ENCODE measurements around the gene GNAI3.

The GNAI3 gene

DNA sequence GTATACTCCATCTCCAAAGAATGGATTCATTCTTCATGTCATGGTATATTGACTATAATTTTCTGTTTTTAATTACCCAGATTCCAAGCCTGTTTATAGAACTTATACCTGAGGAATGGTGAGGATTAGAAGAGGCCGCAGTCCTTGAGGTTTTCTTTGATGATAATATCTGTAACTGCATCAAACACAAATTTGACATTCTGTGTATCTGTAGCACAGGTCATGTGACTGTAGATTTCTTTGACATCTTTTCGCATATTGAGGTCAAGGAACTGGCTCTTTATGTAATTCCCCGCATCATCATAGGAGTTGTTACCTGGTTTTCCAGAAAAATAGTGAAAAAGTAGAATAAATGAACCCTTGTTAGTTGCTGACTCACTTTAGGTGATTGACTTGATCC, 54.8 kb downstream of the GNAI3 start:
- no peak for DNase-seq

- no peak for DNase-seq
Observed at GRCh38 chr1:109605381-109605780, 57.0 kb downstream of the GNAI3 start.

GRCh38 chr1:109609881-109610280, 61.5 kb downstream of the GNAI3 start:
- no peak for DNase-seq

DNA sequence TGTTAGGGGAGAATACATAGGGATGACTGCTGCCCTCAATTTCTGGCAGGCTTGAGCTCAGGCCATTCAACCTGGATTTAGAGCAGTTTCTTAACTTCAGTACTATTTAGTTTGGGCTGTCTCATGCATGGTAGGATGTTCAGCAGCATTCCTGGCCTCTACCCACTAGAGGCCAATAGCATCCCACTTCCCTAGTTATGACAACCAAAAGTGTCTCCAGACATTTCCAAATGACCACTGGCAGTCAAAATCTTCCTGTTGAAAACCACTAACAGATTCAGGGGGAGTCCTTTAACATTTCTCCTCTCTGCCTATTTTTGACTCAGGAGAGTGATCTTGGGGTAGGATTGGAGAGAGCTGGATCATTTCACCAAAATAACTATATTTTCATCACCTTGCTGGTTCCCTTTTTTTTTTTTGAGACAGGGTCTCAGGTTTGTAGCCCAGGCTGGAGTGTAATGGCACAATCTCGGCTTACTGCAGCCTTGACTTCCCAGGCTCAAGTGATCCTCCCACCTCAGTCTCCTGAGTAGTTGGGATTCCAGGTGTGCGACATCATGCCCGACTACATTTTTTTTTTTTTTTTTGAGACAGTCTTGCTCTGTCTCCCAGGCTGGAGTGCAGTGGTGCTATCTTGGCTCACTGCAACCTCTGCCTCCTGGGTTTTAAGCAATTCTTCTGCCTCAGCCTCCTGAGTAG, 62.3 kb downstream of the GNAI3 start:
- no peak for DNase-seq

GRCh38 chr1:109611308-109611990, 63.0 kb downstream of the GNAI3 start:
- no peak for DNase-seq

DNA sequence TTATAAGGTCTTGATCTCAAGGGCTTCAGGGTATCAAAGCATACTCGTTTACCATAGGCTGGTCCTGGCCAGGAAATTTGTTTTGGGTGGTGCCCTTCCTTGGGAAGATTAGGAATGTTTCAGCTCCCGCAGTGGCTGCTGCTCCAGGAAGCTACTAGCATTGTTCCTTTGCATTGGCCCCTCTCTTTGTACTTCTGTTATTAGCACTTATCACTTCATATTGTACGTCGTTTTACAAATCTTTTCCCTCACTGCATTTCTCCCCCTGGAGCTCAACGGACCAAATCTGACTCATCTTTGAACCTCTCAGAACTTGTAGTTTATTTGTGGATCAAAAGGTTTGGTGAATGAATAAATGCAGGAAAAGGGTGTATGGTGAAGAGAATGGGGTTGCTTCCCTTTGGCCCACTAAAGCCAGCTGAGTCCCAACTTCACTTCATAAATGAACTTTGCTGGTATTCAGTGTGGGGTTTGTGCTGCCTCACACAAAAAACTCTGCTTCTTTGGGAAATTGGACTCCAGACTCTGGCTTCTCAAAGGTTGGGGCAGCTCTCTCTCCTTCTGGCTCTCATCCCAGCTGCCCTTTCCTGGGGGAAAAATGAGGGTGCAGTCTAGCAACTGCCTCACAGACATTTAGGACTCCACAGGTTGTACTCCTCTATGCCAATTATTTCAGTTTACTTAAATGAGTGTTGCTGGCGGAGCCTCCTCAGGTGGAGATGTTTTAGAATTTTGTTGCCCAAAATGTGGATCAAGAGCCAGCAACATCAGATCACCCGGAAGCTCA, 65.1 kb downstream of the GNAI3 start:
- DNase-seq, result no peak

GRCh38 chr1:109615879-109616278, 67.5 kb downstream of the GNAI3 start:
- peak; percentile 69 for DNase-seq

DNA sequence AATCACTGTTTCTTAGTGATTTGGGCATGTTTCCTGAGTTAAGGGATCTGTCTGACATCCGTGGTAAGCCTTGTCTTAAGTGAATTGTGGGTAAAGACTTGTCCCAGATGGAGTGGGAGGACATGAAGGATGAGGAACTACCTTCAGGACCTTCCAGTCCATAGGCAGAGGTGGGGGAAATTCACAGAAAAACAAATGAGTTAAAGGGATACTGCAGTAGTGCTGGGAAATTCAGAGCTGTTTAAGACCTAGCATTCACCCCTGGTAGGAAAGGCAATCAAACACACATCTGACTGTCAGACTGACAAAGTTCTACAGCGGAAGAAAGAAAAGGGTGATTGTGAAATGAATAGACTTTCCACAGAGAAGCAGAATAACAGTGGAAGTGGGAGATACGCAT, 68.0 kb downstream of the GNAI3 start:
- DNase-seq, result no peak

DNA sequence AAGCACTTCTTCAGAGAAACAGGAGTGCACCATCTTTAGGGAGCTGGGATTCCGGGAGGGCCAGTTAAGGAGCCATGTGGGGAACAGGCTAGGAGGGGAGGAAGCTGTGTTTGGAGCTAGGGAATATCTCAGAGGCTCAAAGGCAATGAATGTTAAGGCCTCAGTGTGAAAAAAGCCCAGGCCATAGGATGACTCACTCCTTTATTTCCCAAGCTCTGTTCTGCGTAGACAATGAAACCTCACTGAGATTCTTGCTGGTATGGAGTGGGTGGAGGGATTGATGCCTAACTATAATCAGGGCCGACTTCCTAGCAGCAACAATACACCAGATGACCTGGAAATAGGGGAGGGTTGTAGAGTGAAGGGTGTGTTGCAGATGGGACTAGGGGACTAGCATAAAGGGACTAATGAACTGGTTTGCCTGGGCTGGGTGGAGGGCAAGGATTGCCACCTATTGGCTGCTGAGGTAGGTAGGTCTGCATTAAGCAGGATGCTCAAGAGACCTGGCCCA, 68.9 kb downstream of the GNAI3 start:
- DNase-seq, result no peak

DNA sequence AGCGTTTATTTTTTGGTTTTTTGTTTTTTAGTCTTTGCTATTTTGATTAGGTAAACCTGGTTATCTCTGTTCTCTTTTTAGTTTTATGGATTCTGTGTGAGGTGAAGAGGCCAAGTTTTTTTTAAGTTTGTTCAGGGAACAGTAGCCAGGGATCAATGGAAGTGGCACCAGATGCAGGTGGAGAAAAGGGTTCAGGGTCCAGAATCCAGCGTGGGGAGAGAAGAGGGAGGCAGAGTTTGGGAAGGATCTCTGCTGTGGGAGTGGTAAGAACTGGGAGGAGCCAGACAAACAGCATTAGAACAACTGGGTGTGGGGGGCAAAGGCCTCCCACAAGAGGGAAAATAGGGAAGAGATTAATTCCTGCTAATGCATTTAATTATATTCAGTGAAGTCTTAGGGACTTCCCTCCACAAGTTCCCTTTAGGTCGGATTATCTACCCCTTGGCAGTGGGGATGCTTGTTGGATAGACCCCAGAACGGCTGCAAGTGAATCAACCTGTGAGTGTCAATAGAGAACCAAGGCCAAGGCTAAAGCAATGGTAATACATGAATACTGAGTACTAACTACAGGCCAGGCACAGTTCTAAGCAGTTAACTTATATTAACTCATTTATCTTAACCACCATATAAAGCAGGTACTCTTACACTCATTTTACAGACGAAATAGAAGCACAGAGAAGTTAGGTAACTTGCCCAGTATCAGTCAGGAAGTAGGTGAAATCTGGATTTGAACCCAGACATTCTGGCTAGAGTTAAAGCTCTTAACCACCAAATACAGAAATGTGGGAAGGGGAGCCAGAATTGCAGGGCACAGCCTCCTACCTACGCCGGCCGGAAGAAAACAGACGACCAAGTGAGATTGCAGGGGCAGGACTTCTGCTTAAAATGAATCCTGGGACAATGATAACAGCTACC, 70.5 kb downstream of the GNAI3 start:
- DNase-seq, result no peak

DNA sequence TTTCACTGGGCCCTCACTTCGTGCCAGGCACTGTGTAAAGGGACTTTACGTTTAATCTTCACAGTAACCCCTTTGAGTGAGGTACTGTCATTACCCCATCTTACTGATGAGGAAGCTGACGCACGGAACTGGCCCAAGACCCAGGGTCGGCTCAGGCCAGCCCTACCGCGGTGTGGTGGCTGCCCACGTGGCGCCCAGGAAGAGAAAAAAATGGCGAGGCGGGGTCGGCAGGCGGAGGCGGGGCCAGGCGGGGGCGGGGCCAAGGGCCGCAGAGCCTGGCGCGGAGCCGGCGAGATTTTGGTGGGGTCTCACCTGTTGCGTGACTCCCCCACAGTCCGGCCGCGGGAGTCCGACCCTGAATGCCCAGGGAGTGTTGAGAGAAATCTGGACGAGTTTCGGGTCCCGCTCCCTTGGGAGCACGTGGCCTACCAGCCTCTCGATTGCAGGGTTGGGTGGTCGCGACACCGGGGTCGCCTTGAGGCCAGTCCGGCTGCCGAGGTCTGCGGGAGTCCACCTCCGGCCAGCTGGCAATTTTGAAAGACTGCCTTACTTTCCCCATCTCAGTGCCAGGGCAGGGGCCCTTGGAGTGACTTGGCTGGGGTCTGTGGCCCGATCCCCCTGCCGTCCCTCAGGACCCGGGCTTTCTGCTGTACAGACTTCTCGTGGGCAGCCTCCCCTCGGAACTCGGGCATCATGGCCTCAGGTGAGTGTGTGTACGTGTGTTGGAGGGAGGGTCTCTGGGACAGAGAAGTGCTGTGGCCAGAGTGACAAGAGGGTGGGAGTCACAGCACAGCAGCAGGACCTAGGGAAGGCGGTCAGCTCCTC, 71.4 kb downstream of the GNAI3 start, which contains the start of the genes AMPD2 and GNAT2:
AMPD2 (plus strand) TSS at position 262 of the 825 bp plus-strand sequence. CDS start 1,339 bp downstream, outside the sequence.
GNAT2 (minus strand) TSS at position 41 of the 825 bp plus-strand sequence. CDS start 6,746 bp downstream, outside the sequence.
- DNase-seq, result peak; percentile 86

GRCh38 chr1:109620401-109620791, 72.0 kb downstream of the GNAI3 start:
- no peak for DNase-seq

GRCh38 chr1:109620841-109621286, 72.4 kb downstream of the GNAI3 start:
- DNase-seq, result peak; percentile 96

DNA sequence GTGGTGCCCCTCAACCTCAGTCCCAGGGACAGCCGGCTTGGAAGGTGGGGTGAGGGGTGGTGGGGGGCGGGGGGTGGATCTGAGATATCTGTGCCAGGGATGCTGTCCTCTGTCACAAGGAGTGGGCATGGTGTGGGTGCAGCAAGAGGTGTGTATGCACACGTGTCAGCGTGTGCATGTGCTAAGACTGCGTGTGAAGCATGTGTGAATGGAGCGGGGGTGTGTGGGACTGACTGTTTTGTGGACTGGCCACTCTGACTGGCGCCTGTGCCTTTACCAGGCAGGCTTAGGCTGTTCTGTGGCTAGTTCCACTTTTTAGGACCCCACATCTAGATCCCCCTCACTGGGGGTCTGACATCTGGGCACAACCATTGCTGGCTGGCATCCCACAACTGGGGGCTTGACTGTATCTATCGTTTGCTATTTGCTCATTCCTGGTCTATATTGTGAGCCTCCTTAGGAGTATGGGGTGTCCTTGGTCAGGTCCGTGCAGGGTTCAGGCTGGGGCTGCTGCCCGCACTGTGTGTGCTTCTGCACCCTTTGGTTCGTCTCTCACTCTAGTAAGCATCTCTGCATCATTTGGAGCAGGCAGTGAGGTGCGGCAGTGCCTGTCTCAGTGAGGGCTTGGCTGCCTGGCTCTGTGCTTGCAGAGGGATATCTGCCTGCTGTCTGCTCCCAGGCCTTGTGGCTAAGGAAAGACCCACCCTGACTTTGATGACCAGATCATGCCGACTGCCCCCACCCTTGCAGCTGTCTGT, 73.1 kb downstream of the GNAI3 start:
- DNase-seq, result no peak

DNA sequence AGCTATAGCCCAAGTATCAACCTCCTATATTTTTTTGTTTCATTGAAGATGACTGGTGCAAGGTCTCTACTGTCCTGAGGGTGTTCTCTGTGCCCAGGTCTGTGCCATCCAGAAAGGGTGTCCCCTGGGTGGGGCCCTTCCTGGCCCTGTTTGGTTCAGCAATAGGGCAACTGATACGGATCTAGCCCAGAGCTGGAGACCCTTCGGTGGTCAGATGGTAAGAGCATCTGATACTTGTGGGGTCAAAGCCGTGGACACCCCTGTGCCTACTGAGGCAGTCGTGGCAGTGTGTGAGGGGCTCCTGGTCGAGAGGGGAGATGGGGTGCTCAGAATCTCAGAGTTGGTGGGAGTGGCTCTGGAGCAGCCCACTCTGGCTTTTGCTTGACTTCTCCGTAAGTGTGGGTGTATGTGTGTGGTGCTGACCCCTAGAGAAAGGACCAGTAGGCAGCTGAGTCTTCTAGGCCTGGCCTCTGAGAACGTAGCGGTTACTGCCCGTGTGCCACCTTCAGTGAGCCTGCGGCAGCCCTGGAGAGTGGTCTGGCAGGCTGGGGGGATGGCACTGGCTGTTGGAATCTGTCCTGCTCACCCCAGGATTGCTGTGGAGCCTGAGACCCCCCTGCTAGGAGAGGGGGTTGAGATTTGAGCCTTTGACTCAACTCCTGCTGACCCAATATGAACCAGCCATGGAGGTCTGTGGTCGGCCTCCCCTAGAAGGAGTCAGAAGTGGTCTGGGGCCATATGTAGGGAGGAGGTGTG, 73.9 kb downstream of the GNAI3 start:
- DNase-seq, result no peak

- DNase-seq, result no peak
Observed at GRCh38 chr1:109622895-109623294, 74.5 kb downstream of the GNAI3 start.

DNA sequence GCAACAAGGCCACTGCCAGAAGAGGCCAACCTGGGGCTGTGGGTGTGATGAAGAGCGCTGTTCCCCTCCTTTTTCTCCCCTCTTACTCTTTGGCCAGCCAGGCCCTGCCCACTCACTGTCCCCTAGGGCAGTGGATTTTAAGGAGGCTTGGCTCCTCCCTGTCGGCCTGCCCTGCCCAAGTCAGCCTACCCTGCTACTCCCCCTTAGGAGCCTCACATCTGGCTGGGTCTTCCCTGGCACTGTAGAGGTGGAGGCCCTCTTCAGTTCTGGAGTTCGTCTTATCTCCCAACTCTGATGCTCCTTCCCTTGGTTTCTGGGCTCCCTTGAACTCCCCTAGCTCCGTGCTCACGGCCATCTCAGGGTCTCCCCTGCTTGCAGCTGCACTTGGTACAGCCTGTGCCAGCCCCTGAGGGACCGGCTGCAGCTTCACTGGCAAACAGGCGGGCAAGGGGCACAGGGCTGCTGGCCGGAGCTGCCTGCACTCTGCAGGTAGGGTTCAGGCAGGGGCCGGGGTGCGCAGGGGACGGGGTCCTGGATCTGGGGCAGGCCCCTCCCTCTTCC, 75.3 kb downstream of the GNAI3 start:
- DNase-seq, result no peak

DNA sequence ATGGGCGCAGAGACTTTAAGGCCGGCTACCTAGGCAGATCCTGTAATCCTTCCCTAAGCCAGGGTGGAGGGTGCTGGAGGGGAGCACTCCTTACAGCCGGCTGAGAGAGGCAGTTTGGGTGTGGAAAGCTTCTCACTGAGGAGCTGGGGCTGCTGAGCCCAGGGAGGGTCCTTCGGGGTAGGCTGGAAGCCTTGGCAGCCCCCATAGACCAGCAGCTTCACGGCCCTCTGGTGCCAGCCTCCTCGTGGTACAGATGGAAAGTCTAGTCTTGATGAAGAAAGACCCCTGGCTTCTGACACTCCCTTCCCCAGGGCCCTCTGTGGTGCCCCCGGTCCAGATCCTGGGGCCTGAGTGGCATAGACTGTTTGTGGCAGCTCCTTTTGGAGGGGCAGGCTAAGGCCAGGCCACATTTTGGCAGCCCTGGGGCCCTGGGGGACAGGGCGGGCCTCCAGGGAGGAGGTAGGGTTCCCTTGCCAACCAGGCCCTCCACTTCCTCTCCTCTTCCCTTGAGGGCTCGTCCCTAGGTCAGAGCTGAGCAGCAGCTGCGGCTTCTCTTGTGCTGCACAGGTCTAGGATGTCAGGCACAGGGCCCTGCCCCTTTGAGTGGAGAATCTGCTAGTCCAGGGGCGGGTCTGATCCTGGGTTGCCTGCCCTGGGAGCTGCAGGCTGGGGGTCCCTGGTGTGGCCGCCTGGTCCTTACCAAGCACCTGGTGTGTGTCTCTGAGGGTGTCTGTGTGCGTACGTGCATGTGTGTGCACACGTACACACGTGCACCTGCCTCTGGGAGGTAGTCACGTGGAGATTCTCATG, 76.0 kb downstream of the GNAI3 start:
- DNase-seq, result peak; percentile 14

Measured in CD4-positive, alpha-beta T cell treated with Interferon gamma for 1 hour (primary cell).